GM23338 (cell line): ENCODE data around the gene TUBA3D. TPM values are rescaled to one million over a fixed set of nuclear protein-coding genes. Genes with fewer than 3 reads are reported as not detected.
"Not testable (repeated sequence)": the region's sequence is repeated elsewhere in the genome, so short reads cannot be mapped to it uniquely, and the experiment has no call there.

Experiments used
- ATAC-seq: fragments of 200-7000 bp; cut with Tn5 transposase; 3 replicates; pipeline ENCODE4 v1.9.1; 2020
- DNase-seq: peaks from one replicate; pipeline ENCODE4 v3.0.0-alpha.2; 2015; ENCODE audit warnings: low spot score
- H2AFZ ChIP-seq: fragments of 200-600 bp; sonication (generic); 2 replicates; pipeline ENCODE4 v1.8.0; 2016; ENCODE audit warnings: antibody characterized with exemption, mild to moderate bottlenecking, moderate library complexity
- H3F3A ChIP-seq: fragments of 200-600 bp; sonication (generic); replicated peaks from 2 replicates; pipeline ENCODE4 v1.8.0; 2017; ENCODE audit warnings: antibody characterized with exemption, mixed run types, low read depth
- H3K27ac ChIP-seq: fragments of 200-600 bp; sonication (generic); 2 replicates; pipeline ENCODE4 v1.6.1; 2016; ENCODE audit warnings: low read depth
- H3K27me3 ChIP-seq: fragments of 200-600 bp; sonication (generic); 2 replicates; pipeline ENCODE4 v1.8.0; 2016; ENCODE audit warnings: mild to moderate bottlenecking, mixed run types, moderate library complexity; ENCODE audit not compliant: insufficient read depth
- H3K36me3 ChIP-seq: fragments of 200-600 bp; sonication (generic); 2 replicates; pipeline ENCODE4 v1.8.0; 2016; ENCODE audit warnings: mild to moderate bottlenecking; ENCODE audit not compliant: insufficient read depth
- H3K4me1 ChIP-seq: fragments of 200-600 bp; sonication (generic); 2 replicates; pipeline ENCODE4 v1.8.0; 2016; ENCODE audit warnings: mild to moderate bottlenecking, moderate library complexity; ENCODE audit not compliant: insufficient read depth
- H3K4me2 ChIP-seq: fragments of 200-600 bp; sonication (generic); 2 replicates; pipeline ENCODE4 v1.7.1; 2017; ENCODE audit warnings: mixed run types
- H3K4me3 ChIP-seq: fragments of 200-600 bp; sonication (generic); 2 replicates; pipeline ENCODE4 v1.6.1; 2016; ENCODE audit warnings: mixed run types
- H3K79me2 ChIP-seq: fragments of 200-600 bp; sonication (generic); replicated peaks from 2 replicates; pipeline ENCODE4 v1.8.0; 2017; ENCODE audit warnings: mild to moderate bottlenecking; ENCODE audit not compliant: insufficient read depth
- H3K9me2 ChIP-seq: fragments of 200-600 bp; sonication (generic); 2 replicates; pipeline ENCODE4 v1.8.0; 2017; ENCODE audit not compliant: insufficient read depth
- H4K20me1 ChIP-seq: fragments of 200-600 bp; sonication (generic); replicated peaks from 2 replicates; pipeline ENCODE4 v1.8.0; 2017; ENCODE audit warnings: mild to moderate bottlenecking; ENCODE audit not compliant: insufficient read depth
- H3K27ac Mint-ChIP-seq: 2 replicates; pipeline ENCODE4 v1.8.0; 2020; ENCODE audit warnings: inconsistent platforms, mild to moderate bottlenecking, moderate library complexity, mixed read lengths
- H3K27me3 Mint-ChIP-seq: 3 replicates; pipeline ENCODE4 v1.8.0; 2022; ENCODE audit warnings: low read depth, mild to moderate bottlenecking, moderate library complexity, mixed read lengths, inconsistent platforms; ENCODE audit not compliant: insufficient read depth, poor library complexity
- H3K36me3 Mint-ChIP-seq: 3 replicates; pipeline ENCODE4 v1.8.0; 2021; ENCODE audit warnings: low read depth, mild to moderate bottlenecking, inconsistent platforms, moderate library complexity, mixed read lengths
- H3K4me1 Mint-ChIP-seq: 3 replicates; pipeline ENCODE4 v1.8.0; 2020; ENCODE audit warnings: mild to moderate bottlenecking, inconsistent platforms, mixed read lengths
- H3K4me3 Mint-ChIP-seq: 3 replicates; pipeline ENCODE4 v1.8.0; 2021; ENCODE audit warnings: moderate library complexity, mild to moderate bottlenecking, inconsistent platforms, mixed read lengths
- H3K9me3 Mint-ChIP-seq: 3 replicates; pipeline ENCODE4 v1.8.0; 2020; ENCODE audit warnings: moderate library complexity, mild to moderate bottlenecking, inconsistent platforms, mixed read lengths
- polyA plus RNA-seq: library from polyadenylated mRNA; unstranded; fragments of >200 nt; fragmentation: Nextera tagmentation; extraction: Ambion mirVana; gene quantifications from 2 replicates; pipeline ENCODE4 v1.2.1, GENCODE V29; 2016
- total RNA-seq: library from RNA; depleted of rRNA; stranded (reverse); fragments of >200 nt; shearing (Covaris generic); gene quantifications from 2 replicates; pipeline ENCODE4 v1.2.3, GENCODE V29; 2014

Gene TUBA3D
- total and polyA plus RNA-seq, 2 experiments from 2014 or later, result 0.27 TPM; not detected in 1

GRCh38 chr2:131476363-131476762 lies 444 bp downstream of the TUBA3D start:
- H3K36me3 ChIP-seq, H3K4me1 ChIP-seq, H3K4me3 Mint-ChIP-seq, H3K9me2 ChIP-seq, H3K27ac Mint-ChIP-seq, H3K4me3 ChIP-seq, H3K4me2 ChIP-seq, H3K4me1 Mint-ChIP-seq, ATAC-seq, DNase-seq, H3K9me3 Mint-ChIP-seq, H3F3A ChIP-seq, H3K27me3 Mint-ChIP-seq, H3K36me3 Mint-ChIP-seq, H3K27me3 ChIP-seq, H3K27ac ChIP-seq, H2AFZ ChIP-seq, H4K20me1 ChIP-seq, H3K79me2 ChIP-seq: not testable (repeated sequence)

- not testable (repeated sequence) for H3K9me3 Mint-ChIP-seq, H3K36me3 ChIP-seq, H3K9me2 ChIP-seq, ATAC-seq, DNase-seq, H3K4me1 Mint-ChIP-seq, H3F3A ChIP-seq, H3K27ac Mint-ChIP-seq, H3K4me1 ChIP-seq, H3K27me3 ChIP-seq, H2AFZ ChIP-seq, H3K4me3 Mint-ChIP-seq, H3K27ac ChIP-seq, H3K79me2 ChIP-seq, H3K36me3 Mint-ChIP-seq, H3K4me3 ChIP-seq, H3K27me3 Mint-ChIP-seq, H3K4me2 ChIP-seq, H4K20me1 ChIP-seq
Observed at GRCh38 chr2:131477227-131477626, 1.3 kb downstream of the TUBA3D start.

- H3K9me2 ChIP-seq, H4K20me1 ChIP-seq, H3K27ac ChIP-seq, H3K4me3 Mint-ChIP-seq, ATAC-seq, H3K9me3 Mint-ChIP-seq, H3K4me1 Mint-ChIP-seq, H3K27ac Mint-ChIP-seq, DNase-seq, H3K27me3 ChIP-seq, H3K27me3 Mint-ChIP-seq, H3K4me1 ChIP-seq, H3K4me3 ChIP-seq, H3K36me3 Mint-ChIP-seq, H3F3A ChIP-seq, H2AFZ ChIP-seq, H3K36me3 ChIP-seq, H3K4me2 ChIP-seq, H3K79me2 ChIP-seq: not testable (repeated sequence)
Observed at GRCh38 chr2:131478074-131478849, 2.3 kb downstream of the TUBA3D start.

- not testable (repeated sequence) for DNase-seq, H3K27me3 ChIP-seq, H3K79me2 ChIP-seq, H3K4me2 ChIP-seq, H3K4me3 Mint-ChIP-seq, H3K4me3 ChIP-seq, ATAC-seq, H3K4me1 ChIP-seq, H3K4me1 Mint-ChIP-seq, H3K36me3 Mint-ChIP-seq, H3K36me3 ChIP-seq, H3K9me2 ChIP-seq, H2AFZ ChIP-seq, H3F3A ChIP-seq, H3K27ac Mint-ChIP-seq, H3K27me3 Mint-ChIP-seq, H3K27ac ChIP-seq, H3K9me3 Mint-ChIP-seq, H4K20me1 ChIP-seq
Observed at GRCh38 chr2:131478850-131479461, 3.0 kb downstream of the TUBA3D start.

GRCh38 chr2:131480351-131480750 lies 4.4 kb downstream of the TUBA3D start:
- not testable (repeated sequence) for H3K27me3 ChIP-seq, DNase-seq, H3K27me3 Mint-ChIP-seq, H2AFZ ChIP-seq, H3K9me2 ChIP-seq, H3K27ac Mint-ChIP-seq, H3K79me2 ChIP-seq, H3K4me1 ChIP-seq, H3K4me2 ChIP-seq, H3K4me3 ChIP-seq, H4K20me1 ChIP-seq, H3K36me3 ChIP-seq, H3K9me3 Mint-ChIP-seq, ATAC-seq, H3K36me3 Mint-ChIP-seq, H3K4me3 Mint-ChIP-seq, H3K27ac ChIP-seq, H3F3A ChIP-seq, H3K4me1 Mint-ChIP-seq

- not testable (repeated sequence) for H3K79me2 ChIP-seq, H3K27ac Mint-ChIP-seq, H3K27ac ChIP-seq
Observed at GRCh38 chr2:131482506-131483155, 6.7 kb downstream of the TUBA3D start.

More at GRCh38 chr2:131482506-131483155, 6.7 kb downstream of the TUBA3D start:
- H2AFZ ChIP-seq, H3K4me1 ChIP-seq, H3K4me3 ChIP-seq, DNase-seq, H3K4me2 ChIP-seq, ATAC-seq, H3K4me1 Mint-ChIP-seq, H3K36me3 ChIP-seq, H3F3A ChIP-seq, H3K27me3 Mint-ChIP-seq, H3K9me3 Mint-ChIP-seq, H4K20me1 ChIP-seq, H3K36me3 Mint-ChIP-seq, H3K9me2 ChIP-seq, H3K4me3 Mint-ChIP-seq, H3K27me3 ChIP-seq: not testable (repeated sequence)
